Measurements from ENCODE around the gene COMMD9.
"Not testable (repeated sequence)": the region's sequence is repeated elsewhere in the genome, so short reads cannot be mapped to it uniquely, and the experiment has no call there.

The COMMD9 gene

DNA sequence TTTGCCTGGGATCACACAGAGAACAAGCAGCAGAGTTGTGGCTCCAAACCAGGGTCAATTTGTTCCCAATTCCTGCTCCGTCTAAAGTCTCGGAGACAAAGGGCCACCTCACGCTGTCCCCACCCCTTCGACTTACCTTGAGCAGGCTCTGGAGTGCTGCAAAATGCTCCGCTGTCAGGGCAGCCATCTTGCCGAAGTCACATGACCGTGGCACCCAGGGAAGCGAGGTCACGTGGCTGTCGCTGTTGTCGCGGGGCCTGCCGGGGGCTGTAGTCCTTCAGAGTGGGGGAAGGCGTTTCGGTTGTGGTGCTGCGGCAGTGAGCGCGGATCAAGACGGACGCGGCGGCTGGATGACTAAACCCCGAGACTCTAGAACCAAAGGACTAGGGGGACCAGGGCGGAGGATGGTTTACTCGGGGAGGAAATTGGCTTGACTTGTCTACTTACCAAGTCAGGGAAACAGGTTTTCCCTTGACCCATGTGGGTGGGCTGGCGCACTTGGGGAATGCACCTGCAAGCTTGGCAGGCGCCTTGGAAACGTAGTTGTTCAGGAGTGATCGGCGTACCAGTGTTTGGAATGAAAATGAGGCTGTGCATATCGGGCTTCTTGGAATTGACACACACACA lies at the start of gene COMMD9:
Gene COMMD9, minus strand, starts transcription at position 199 of the 627 bp plus-strand sequence. Its CDS starts 12 bp downstream, at position 187.
- Histone ChIP-seq H3K9me3 (ENCODE audit: control insufficient read depth, low read depth, low read length) (no peaks in the 10 kb centered on the region), H3K36me3 (ENCODE audit: control insufficient read depth, low read depth, low read length) (no peaks in the 10 kb centered on the region), H3K9ac (ENCODE audit: low read length) (peak within 1 kb of the TSS; percentile 66), H3K4me3 (ENCODE audit: low read length) (peak within 1 kb of the TSS; percentile 80), H3K4me1 (ENCODE audit: control insufficient read depth, low read depth, low read length) (no peaks in the 10 kb centered on the region), H3K27ac (ENCODE audit: low read length) (no peak within 1 kb of the TSS), H3K27me3 (ENCODE audit: control insufficient read depth, insufficient read depth, low read length) (peaks cover 14% of the 10 kb centered on the region)

DNA sequence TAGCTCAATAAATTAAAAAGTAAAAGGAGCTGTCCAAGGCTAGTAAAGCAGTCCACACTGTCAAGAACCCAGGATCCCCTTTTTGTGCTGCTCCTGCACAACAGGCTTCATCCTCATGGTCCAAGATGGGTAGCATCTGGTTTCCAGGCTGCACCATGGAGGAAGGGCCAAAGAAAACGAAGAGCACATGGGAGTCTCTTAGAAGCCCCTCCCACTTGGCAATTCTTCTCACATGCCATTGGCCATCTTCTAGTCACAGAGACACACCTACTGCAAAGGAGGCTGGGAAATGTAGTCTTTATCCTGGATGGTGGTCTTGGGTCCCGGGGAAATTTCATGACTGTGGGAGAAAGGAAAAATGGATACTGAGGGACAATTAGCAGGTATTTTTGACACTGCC lies 44.7 kb upstream of the COMMD9 start:
- Histone ChIP-seq H3K27me3 (ENCODE audit: control insufficient read depth, insufficient read depth, low read length) (no peaks in the 10 kb centered on the region), H3K4me3 (ENCODE audit: low read length) (no peak overlapping the region), H3K27ac (ENCODE audit: low read length) (no peak overlapping the region), H3K4me1 (ENCODE audit: control insufficient read depth, low read depth, low read length) (no peaks in the 10 kb centered on the region), H3K9me3 (ENCODE audit: control insufficient read depth, low read depth, low read length) (no peaks in the 10 kb centered on the region), H3K9ac (ENCODE audit: low read length) (no peak overlapping the region), H3K36me3 (ENCODE audit: control insufficient read depth, low read depth, low read length) (no peaks in the 10 kb centered on the region)

DNA sequence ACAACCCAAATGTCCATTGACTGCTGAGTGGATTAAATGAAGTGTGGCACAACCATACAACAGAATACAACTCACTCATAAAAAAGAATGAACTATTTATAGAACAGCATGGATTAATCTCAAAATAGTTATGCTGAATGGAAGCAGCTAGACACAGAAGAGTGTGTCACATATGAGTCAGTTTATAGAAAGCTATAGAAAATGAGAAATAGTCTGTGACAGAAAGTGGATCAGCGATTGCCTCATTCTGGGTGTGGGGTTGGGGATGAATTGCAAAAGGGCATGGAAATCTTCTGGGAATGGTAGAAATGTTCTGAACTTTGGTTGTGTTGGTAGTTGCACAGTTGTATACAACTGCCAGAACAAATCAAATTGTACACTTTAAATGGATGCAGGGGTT lies 44.2 kb upstream of the COMMD9 start:
- Histone ChIP-seq H3K27me3 (ENCODE audit: control insufficient read depth, insufficient read depth, low read length) (no peaks in the 10 kb centered on the region), H3K9me3 (ENCODE audit: control insufficient read depth, low read depth, low read length) (no peaks in the 10 kb centered on the region), H3K36me3 (ENCODE audit: control insufficient read depth, low read depth, low read length) (no peaks in the 10 kb centered on the region), H3K4me3 (ENCODE audit: low read length) (no peak overlapping the region), H3K9ac (ENCODE audit: low read length) (no peak overlapping the region), H3K27ac (ENCODE audit: low read length) (no peak overlapping the region), H3K4me1 (ENCODE audit: control insufficient read depth, low read depth, low read length) (no peaks in the 10 kb centered on the region)

DNA sequence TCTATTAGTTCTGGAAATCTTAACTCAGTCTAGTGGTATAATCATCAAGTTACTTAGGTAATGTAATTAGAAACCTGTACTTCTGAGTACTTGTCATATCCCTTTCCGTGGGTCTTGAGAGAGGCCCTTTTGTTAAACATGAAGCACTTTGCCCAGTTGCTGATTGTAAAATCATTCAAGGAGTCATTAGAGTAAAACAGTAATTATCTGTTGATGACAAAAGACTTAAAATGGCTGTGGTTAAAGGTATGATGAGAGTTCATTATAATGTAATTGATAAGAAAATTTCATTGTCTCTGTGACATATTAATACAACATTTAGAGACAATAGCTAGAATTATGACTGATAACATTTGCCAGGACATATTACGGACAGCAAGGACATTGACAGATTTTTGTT lies 41.2 kb upstream of the COMMD9 start:
- no peak overlapping the region for H3K4me3 ChIP-seq (ENCODE audit: low read length)
- peaks cover 15% of the 10 kb centered on the region for H3K4me1 ChIP-seq (ENCODE audit: control insufficient read depth, low read depth, low read length)
- no peak overlapping the region for H3K9ac ChIP-seq (ENCODE audit: low read length)
- no peak overlapping the region for H3K27ac ChIP-seq (ENCODE audit: low read length)
- H3K36me3 ChIP-seq (ENCODE audit: control insufficient read depth, low read depth, low read length) = no peaks in the 10 kb centered on the region
- H3K27me3 ChIP-seq (ENCODE audit: control insufficient read depth, insufficient read depth, low read length) = no peaks in the 10 kb centered on the region
- no peaks in the 10 kb centered on the region for H3K9me3 ChIP-seq (ENCODE audit: control insufficient read depth, low read depth, low read length)

DNA sequence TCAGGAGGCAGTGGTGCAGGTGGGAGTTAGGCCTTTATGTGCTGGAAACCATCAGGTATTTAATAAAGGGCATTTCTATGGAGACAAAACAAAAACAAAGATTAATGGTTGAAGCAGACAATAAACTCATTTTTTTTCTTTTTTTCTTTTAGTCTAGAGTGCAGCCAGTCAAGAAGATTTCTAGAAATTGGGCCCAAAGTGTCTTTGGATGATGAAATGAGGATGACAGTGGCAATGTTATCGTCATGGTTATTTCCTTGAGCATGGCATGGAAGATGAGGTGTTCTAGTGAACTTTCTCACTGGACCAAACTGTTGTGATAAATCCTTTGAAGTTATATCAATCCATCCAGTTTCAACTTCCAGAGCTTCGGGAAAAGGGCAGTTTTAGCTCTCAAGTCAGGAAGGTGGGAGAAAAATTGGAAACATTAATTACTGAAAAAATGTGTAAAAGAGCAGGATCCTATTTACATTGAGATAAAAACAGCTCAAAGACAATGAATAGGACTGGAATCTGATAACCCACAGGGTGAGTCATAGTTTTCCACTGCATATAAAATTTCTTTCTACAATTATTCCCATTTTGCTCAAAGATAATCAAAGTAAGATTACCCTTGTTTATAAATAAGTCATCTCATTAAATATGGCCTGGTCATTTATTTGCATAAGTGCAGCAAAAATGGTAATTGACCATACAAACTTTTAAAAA lies 39.9 kb upstream of the COMMD9 start:
- no peak overlapping the region for H3K27ac ChIP-seq (ENCODE audit: low read length)
- peaks cover 15% of the 10 kb centered on the region for H3K4me1 ChIP-seq (ENCODE audit: control insufficient read depth, low read depth, low read length)
- no peaks in the 10 kb centered on the region for H3K36me3 ChIP-seq (ENCODE audit: control insufficient read depth, low read depth, low read length)
- no peak overlapping the region for H3K4me3 ChIP-seq (ENCODE audit: low read length)
- no peaks in the 10 kb centered on the region for H3K27me3 ChIP-seq (ENCODE audit: control insufficient read depth, insufficient read depth, low read length)
- no peaks in the 10 kb centered on the region for H3K9me3 ChIP-seq (ENCODE audit: control insufficient read depth, low read depth, low read length)
- no peak overlapping the region for H3K9ac ChIP-seq (ENCODE audit: low read length)

DNA sequence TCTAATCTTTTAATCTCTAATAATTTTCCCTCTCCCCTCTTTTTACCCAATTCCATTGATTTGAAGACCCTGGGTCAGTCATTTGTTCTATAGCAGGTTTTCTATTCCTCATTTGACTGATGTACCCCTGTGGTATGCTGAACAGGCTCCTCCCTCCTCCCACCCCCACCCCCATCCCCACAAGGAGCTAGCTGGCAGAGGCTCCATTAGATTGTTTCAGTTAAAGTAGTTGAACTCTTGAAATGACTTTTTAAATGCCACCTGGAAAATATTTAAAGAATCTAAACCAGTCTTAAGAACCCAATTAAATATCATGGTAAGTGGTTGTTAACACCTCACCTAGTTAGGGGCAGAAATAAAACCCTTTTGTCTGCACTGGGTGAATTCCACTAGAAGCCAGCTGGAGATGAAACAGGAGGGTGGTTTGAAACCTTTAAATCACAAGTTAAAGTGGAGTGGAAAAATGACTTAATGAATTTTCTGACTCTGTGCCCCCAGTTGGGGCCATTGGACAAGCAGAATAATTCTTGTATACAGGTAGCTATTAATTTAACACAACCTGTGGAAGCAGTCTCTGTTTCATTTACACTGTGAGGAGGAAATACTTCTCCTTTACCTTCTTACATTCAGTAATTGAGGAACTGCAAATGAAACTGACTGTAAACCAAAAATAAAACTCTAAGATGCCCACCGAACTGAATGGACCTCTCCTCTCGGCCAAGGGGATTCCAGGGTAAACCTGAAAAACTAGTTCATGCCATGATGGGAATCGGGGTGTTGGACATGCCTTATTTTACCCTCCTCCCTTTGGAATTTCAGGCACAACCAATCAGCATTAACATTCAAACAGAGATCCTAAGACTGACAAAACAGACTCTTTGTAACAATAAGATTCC lies 37.5 kb upstream of the COMMD9 start:
- Histone ChIP-seq H3K4me1 (ENCODE audit: control insufficient read depth, low read depth, low read length) (peaks cover 15% of the 10 kb centered on the region), H3K9me3 (ENCODE audit: control insufficient read depth, low read depth, low read length) (no peaks in the 10 kb centered on the region)

DNA sequence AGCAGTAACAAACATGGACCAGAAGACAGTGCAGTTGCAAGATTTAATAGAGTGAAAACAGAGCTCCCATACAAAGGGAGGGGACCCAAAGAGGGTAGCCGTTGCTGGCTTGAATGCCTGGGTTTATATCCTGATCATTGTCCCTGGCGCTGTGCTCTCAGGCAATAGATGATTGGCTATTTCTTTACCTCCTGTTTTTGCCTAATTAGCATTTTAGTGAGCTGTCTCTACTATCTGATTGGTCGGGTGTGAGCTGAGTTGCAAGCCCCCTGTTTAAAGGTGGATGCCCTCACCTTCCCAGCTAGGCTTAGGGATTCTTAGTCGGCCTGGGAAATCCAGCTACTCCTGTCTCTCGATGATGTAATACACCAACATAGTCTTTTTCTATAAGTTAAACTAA lies 36.2 kb upstream of the COMMD9 start:
- H3K9me3 ChIP-seq (ENCODE audit: control insufficient read depth, low read depth, low read length); H3K4me3 ChIP-seq (ENCODE audit: low read length); H3K27ac ChIP-seq (ENCODE audit: low read length); H3K36me3 ChIP-seq (ENCODE audit: control insufficient read depth, low read depth, low read length); H3K9ac ChIP-seq (ENCODE audit: low read length); H3K27me3 ChIP-seq (ENCODE audit: control insufficient read depth, insufficient read depth, low read length): not testable (repeated sequence)
- H3K4me1 ChIP-seq (ENCODE audit: control insufficient read depth, low read depth, low read length) = peaks cover 15% of the 10 kb centered on the region

More for the DNA sequence above, 37.5 kb upstream of the COMMD9 start:
- Histone ChIP-seq H3K4me3 (ENCODE audit: low read length) (no peak overlapping the region), H3K36me3 (ENCODE audit: control insufficient read depth, low read depth, low read length) (no peaks in the 10 kb centered on the region), H3K27ac (ENCODE audit: low read length) (no peak overlapping the region), H3K27me3 (ENCODE audit: control insufficient read depth, insufficient read depth, low read length) (no peaks in the 10 kb centered on the region), H3K9ac (ENCODE audit: low read length) (no peak overlapping the region)

DNA sequence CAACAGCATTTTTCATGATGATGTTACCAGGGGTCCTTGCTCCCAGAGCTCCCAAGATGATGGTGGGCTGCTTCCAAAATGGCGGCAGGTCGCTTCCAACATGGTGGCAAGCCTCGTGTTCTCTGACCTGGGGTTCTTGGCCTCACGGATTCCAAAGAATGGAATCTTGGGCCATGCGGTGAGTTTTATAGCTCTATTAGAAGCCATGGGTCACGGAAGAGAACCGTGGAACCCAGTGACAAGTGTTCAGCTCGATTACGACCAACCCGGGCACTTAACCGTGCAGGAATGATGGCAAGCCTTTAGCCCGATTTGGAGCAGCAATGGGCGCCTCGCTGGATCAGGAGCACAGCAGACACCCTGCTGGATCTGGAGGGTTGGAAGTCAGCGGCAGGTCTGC lies 35.7 kb upstream of the COMMD9 start:
- not testable (repeated sequence) for H3K27ac ChIP-seq (ENCODE audit: low read length); H3K9ac ChIP-seq (ENCODE audit: low read length); H3K9me3 ChIP-seq (ENCODE audit: control insufficient read depth, low read depth, low read length); H3K27me3 ChIP-seq (ENCODE audit: control insufficient read depth, insufficient read depth, low read length); H3K36me3 ChIP-seq (ENCODE audit: control insufficient read depth, low read depth, low read length); H3K4me3 ChIP-seq (ENCODE audit: low read length)
- peaks cover 15% of the 10 kb centered on the region for H3K4me1 ChIP-seq (ENCODE audit: control insufficient read depth, low read depth, low read length)

DNA sequence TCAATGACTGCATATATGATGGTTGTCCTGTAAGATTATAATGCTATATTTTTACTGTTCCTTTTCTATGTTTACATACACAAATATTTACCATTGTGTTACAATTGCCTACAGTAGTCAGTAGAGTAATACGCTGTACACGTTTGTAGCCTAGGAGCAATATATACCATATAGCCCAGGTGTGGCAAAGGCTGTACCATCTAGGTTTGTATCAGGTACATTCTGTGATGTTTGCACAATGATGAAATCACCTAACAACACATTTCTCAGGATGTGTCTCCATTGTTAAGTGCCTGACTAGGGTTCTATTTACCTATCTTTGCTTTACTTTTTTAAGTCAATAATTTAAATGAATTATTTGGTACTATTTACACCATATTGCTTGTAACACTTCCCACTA lies 28.8 kb upstream of the COMMD9 start:
- Histone ChIP-seq H3K9me3 (ENCODE audit: control insufficient read depth, low read depth, low read length) (no peaks in the 10 kb centered on the region), H3K36me3 (ENCODE audit: control insufficient read depth, low read depth, low read length) (no peaks in the 10 kb centered on the region), H3K4me3 (ENCODE audit: low read length) (no peak overlapping the region), H3K4me1 (ENCODE audit: control insufficient read depth, low read depth, low read length) (peaks cover 14% of the 10 kb centered on the region), H3K27ac (ENCODE audit: low read length) (no peak overlapping the region), H3K9ac (ENCODE audit: low read length) (no peak overlapping the region), H3K27me3 (ENCODE audit: control insufficient read depth, insufficient read depth, low read length) (no peaks in the 10 kb centered on the region)

DNA sequence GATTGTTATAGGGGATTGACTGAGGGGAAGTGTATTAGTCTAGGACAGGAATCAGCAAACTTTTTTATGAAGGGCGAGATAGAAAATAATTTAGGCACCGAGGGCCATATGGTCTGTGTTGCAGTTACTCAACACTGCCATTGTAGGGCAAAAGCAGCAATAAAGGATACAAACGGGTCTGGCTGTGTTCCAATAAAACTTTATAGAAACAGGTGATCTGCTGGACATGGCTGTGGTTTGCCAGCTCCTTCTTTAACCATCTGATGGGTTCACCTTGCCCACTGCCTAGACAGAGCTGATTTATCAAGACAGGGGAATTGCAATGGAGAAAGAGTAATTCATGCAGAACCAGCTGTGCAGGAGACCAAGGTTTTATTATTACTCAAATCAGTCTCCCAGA lies 26.8 kb upstream of the COMMD9 start:
- Histone ChIP-seq H3K27me3 (ENCODE audit: control insufficient read depth, insufficient read depth, low read length) (no peaks in the 10 kb centered on the region), H3K36me3 (ENCODE audit: control insufficient read depth, low read depth, low read length) (no peaks in the 10 kb centered on the region), H3K9me3 (ENCODE audit: control insufficient read depth, low read depth, low read length) (no peaks in the 10 kb centered on the region), H3K4me3 (ENCODE audit: low read length) (no peak overlapping the region), H3K27ac (ENCODE audit: low read length) (no peak overlapping the region), H3K4me1 (ENCODE audit: control insufficient read depth, low read depth, low read length) (peaks cover 14% of the 10 kb centered on the region), H3K9ac (ENCODE audit: low read length) (no peak overlapping the region)

DNA sequence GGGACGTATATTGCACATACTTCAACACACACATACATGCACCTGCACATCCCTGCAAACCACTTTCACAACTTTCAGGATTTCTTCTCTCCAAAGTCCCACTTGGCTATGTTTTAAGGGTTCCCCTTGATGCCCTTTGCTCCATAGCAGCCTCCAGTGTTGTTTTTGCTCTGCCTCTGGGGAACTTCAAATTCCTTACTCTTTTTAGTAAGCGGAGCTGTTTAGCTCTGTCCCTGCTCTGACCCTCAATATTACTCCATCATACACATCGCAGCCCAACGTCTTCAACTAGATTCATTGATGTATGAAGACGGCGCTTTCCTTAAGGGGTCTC lies 25.2 kb upstream of the COMMD9 start:
- Histone ChIP-seq H3K27me3 (ENCODE audit: control insufficient read depth, insufficient read depth, low read length) (no peaks in the 10 kb centered on the region), H3K4me3 (ENCODE audit: low read length) (no peak overlapping the region), H3K4me1 (ENCODE audit: control insufficient read depth, low read depth, low read length) (peaks cover 13% of the 10 kb centered on the region), H3K9ac (ENCODE audit: low read length) (no peak overlapping the region), H3K36me3 (ENCODE audit: control insufficient read depth, low read depth, low read length) (no peaks in the 10 kb centered on the region), H3K27ac (ENCODE audit: low read length) (no peak overlapping the region), H3K9me3 (ENCODE audit: control insufficient read depth, low read depth, low read length) (no peaks in the 10 kb centered on the region)
